Measurements from ENCODE around the gene GPS1.

Gene GPS1

GRCh38 chr17:82013772-82014321 lies 37.9 kb upstream of the GPS1 start:
- Histone ChIP-seq H3K79me2 (ENCODE audit: insufficient read depth, low read length) (no peaks in the 10 kb centered on the region), H3K9ac (ENCODE audit: low read depth, low read length, poor library complexity, severe bottlenecking) (no peak overlapping the region), H3K4me1 (ENCODE audit: insufficient read depth, low read length, poor library complexity, severe bottlenecking) (no peaks in the 10 kb centered on the region)

GRCh38 chr17:82014432-82014831 lies 37.3 kb upstream of the GPS1 start:
- no peak overlapping the region for H3K4me2 ChIP-seq (ENCODE audit: low read depth, low read length, poor library complexity, severe bottlenecking)

More at GRCh38 chr17:82013772-82014321, 37.9 kb upstream of the GPS1 start:
- Histone ChIP-seq H3K27me3 (ENCODE audit: insufficient read depth, low read length, poor library complexity, severe bottlenecking) (no peaks in the 10 kb centered on the region), H3K9me2 (replicated peaks; ENCODE audit: low read depth, low read length) (no peaks in the 10 kb centered on the region), H3K4me3 (ENCODE audit: low read length, poor library complexity, severe bottlenecking) (no peak overlapping the region), H4K20me1 (ENCODE audit: insufficient read depth, low read length, poor library complexity, severe bottlenecking) (no peaks in the 10 kb centered on the region), H3K4me2 (ENCODE audit: low read depth, low read length, poor library complexity, severe bottlenecking) (no peak overlapping the region), H2AFZ (ENCODE audit: low read length) (no peak overlapping the region), H3K36me3 (ENCODE audit: insufficient read depth, low read length) (no peaks in the 10 kb centered on the region), H3F3A (ENCODE audit: low read depth) (no peaks in the 10 kb centered on the region), H3K9me3 (ENCODE audit: insufficient read depth, low read depth, low read length) (no peaks in the 10 kb centered on the region)
- TF ChIP-seq, protein P1, sequence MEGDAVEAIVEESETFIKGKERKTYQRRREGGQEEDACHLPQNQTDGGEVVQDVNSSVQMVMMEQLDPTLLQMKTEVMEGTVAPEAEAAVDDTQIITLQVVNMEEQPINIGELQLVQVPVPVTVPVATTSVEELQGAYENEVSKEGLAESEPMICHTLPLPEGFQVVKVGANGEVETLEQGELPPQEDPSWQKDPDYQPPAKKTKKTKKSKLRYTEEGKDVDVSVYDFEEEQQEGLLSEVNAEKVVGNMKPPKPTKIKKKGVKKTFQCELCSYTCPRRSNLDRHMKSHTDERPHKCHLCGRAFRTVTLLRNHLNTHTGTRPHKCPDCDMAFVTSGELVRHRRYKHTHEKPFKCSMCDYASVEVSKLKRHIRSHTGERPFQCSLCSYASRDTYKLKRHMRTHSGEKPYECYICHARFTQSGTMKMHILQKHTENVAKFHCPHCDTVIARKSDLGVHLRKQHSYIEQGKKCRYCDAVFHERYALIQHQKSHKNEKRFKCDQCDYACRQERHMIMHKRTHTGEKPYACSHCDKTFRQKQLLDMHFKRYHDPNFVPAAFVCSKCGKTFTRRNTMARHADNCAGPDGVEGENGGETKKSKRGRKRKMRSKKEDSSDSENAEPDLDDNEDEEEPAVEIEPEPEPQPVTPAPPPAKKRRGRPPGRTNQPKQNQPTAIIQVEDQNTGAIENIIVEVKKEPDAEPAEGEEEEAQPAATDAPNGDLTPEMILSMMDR (conservative IDR thresholded peaks at IDR 0.05; ENCODE audit: low read length) = no peak
- no peak for TF ChIP-seq EZH2phosphoT487 (IDR thresholded peaks at IDR 0.05; ENCODE audit: borderline replicate concordance)

DNA sequence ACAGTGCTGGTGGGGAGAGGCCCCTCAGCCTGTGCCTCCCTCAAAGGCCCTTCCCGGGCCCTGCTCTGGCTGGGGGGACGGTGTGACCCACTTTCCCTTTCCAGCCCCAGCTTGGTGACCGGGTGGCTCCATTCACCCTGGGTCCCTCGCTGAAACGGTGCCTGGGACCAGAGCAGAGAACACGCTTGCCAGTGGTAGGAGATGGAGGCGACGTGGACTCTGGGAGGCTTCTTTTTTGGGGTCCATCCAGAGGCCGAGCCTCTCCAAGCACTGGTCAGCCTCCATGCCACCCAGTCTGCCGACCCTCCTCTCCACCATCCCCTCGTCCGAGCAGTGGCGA lies 36.8 kb upstream of the GPS1 start:
- Histone ChIP-seq H3K9ac (ENCODE audit: low read depth, low read length, poor library complexity, severe bottlenecking) (no peak overlapping the region), H3K4me3 (ENCODE audit: low read length, poor library complexity, severe bottlenecking) (no peak overlapping the region), H3K79me2 (ENCODE audit: insufficient read depth, low read length) (no peaks in the 10 kb centered on the region), H3K9me3 (ENCODE audit: insufficient read depth, low read depth, low read length) (no peaks in the 10 kb centered on the region), H3K9me2 (replicated peaks; ENCODE audit: low read depth, low read length) (no peaks in the 10 kb centered on the region), H3F3A (ENCODE audit: low read depth) (no peaks in the 10 kb centered on the region), H4K20me1 (ENCODE audit: insufficient read depth, low read length, poor library complexity, severe bottlenecking) (no peaks in the 10 kb centered on the region), H3K36me3 (ENCODE audit: insufficient read depth, low read length) (no peaks in the 10 kb centered on the region), H3K4me1 (ENCODE audit: insufficient read depth, low read length, poor library complexity, severe bottlenecking) (no peaks in the 10 kb centered on the region), H2AFZ (ENCODE audit: low read length) (no peak overlapping the region), H3K4me2 (ENCODE audit: low read depth, low read length, poor library complexity, severe bottlenecking) (no peak overlapping the region), H3K27me3 (ENCODE audit: insufficient read depth, low read length, poor library complexity, severe bottlenecking) (no peaks in the 10 kb centered on the region)
- TF ChIP-seq EZH2phosphoT487 (IDR thresholded peaks at IDR 0.05; ENCODE audit: borderline replicate concordance) = no peak
- TF ChIP-seq, protein P1 (conservative IDR thresholded peaks at IDR 0.05; ENCODE audit: low read length) = no peak

More at GRCh38 chr17:82014432-82014831, 37.3 kb upstream of the GPS1 start:
- H3K9ac ChIP-seq (ENCODE audit: low read depth, low read length, poor library complexity, severe bottlenecking) = no peak overlapping the region
- no peaks in the 10 kb centered on the region for H3F3A ChIP-seq (ENCODE audit: low read depth)
- no peaks in the 10 kb centered on the region for H3K79me2 ChIP-seq (ENCODE audit: insufficient read depth, low read length)
- no peak for TF ChIP-seq EZH2phosphoT487 (IDR thresholded peaks at IDR 0.05; ENCODE audit: borderline replicate concordance)
- TF ChIP-seq, protein P1 (conservative IDR thresholded peaks at IDR 0.05; ENCODE audit: low read length) = no peak
- H3K36me3 ChIP-seq (ENCODE audit: insufficient read depth, low read length) = no peaks in the 10 kb centered on the region
- H3K4me3 ChIP-seq (ENCODE audit: low read length, poor library complexity, severe bottlenecking) = no peak overlapping the region
- H3K27me3 ChIP-seq (ENCODE audit: insufficient read depth, low read length, poor library complexity, severe bottlenecking) = no peaks in the 10 kb centered on the region
- no peaks in the 10 kb centered on the region for H3K4me1 ChIP-seq (ENCODE audit: insufficient read depth, low read length, poor library complexity, severe bottlenecking)
- H3K9me3 ChIP-seq (ENCODE audit: insufficient read depth, low read depth, low read length) = no peaks in the 10 kb centered on the region
- H4K20me1 ChIP-seq (ENCODE audit: insufficient read depth, low read length, poor library complexity, severe bottlenecking) = no peaks in the 10 kb centered on the region
- H2AFZ ChIP-seq (ENCODE audit: low read length) = no peak overlapping the region
- H3K9me2 ChIP-seq (replicated peaks; ENCODE audit: low read depth, low read length) = no peaks in the 10 kb centered on the region
